ENCODE results near the gene DGKI. TPM values are rescaled to one million over a fixed set of nuclear protein-coding genes. Genes with fewer than 3 reads are reported as not detected.

DGKI gene
- total RNA-seq, 1 experiment from 2014 or later, result 3.1 TPM

GRCh38 chr7:137371616-137372015 is 475.2 kb downstream of the DGKI start:
- no peak for DNase-seq (ENCODE audit: low read depth, low spot score)
- in situ Hi-C loops (cut with HindIII; ENCODE audit: low pct_unique_long_range_greater_than_20kb, low sequenced_read_pairs), result no loop called here

- no peak for DNase-seq (ENCODE audit: low read depth, low spot score)
- in situ Hi-C loops (cut with HindIII; ENCODE audit: low pct_unique_long_range_greater_than_20kb, low sequenced_read_pairs), result no loop called here
Measured at GRCh38 chr7:137366995-137367394, 479.8 kb downstream of the DGKI start.

GRCh38 chr7:137363683-137364082 is 483.1 kb downstream of the DGKI start:
- in situ Hi-C loops (cut with HindIII; ENCODE audit: low pct_unique_long_range_greater_than_20kb, low sequenced_read_pairs), result no loop called here
- DNase-seq (ENCODE audit: low read depth, low spot score), result no peak

GRCh38 chr7:137360087-137360679 is 486.6 kb downstream of the DGKI start:
- in situ Hi-C loops (cut with HindIII; ENCODE audit: low pct_unique_long_range_greater_than_20kb, low sequenced_read_pairs), result no loop called here
- no peak for DNase-seq (ENCODE audit: low read depth, low spot score)

- in situ Hi-C loops (cut with HindIII; ENCODE audit: low pct_unique_long_range_greater_than_20kb, low sequenced_read_pairs), result no loop called here
Measured at GRCh38 chr7:137354961-137355360, 491.8 kb downstream of the DGKI start.

GRCh38 chr7:137354396-137354795 is 492.4 kb downstream of the DGKI start:
- in situ Hi-C loops (cut with HindIII; ENCODE audit: low pct_unique_long_range_greater_than_20kb, low sequenced_read_pairs), result no loop called here
- DNase-seq (ENCODE audit: low read depth, low spot score), result no peak

More at GRCh38 chr7:137354961-137355360, 491.8 kb downstream of the DGKI start:
- DNase-seq (ENCODE audit: low read depth, low spot score), result no peak

GRCh38 chr7:137351941-137352340 is 494.8 kb downstream of the DGKI start:
- in situ Hi-C loops (cut with HindIII; ENCODE audit: low pct_unique_long_range_greater_than_20kb, low sequenced_read_pairs), result no loop called here
- DNase-seq (ENCODE audit: low read depth, low spot score), result no peak

- in situ Hi-C loops (cut with HindIII; ENCODE audit: low pct_unique_long_range_greater_than_20kb, low sequenced_read_pairs), result no loop called here
- no peak for DNase-seq (ENCODE audit: low read depth, low spot score)
Measured at GRCh38 chr7:137345799-137346449, 500.9 kb downstream of the DGKI start.

GRCh38 chr7:137343281-137343841 is 503.4 kb downstream of the DGKI start, which contains the start of gene PTN:
Gene PTN, minus strand, starts transcription at chr7:137343733. Its CDS starts 88,760 bp downstream, at chr7:137254973.
- in situ Hi-C loops (cut with HindIII; ENCODE audit: low pct_unique_long_range_greater_than_20kb, low sequenced_read_pairs), result no loop called here
- no peak for DNase-seq (ENCODE audit: low read depth, low spot score)

GRCh38 chr7:137342828-137343261 is 503.9 kb downstream of the DGKI start:
- in situ Hi-C loops (cut with HindIII; ENCODE audit: low pct_unique_long_range_greater_than_20kb, low sequenced_read_pairs), result no loop called here
- no peak for DNase-seq (ENCODE audit: low read depth, low spot score)

GRCh38 chr7:137342265-137342664 is 504.5 kb downstream of the DGKI start:
- no peak for DNase-seq (ENCODE audit: low read depth, low spot score)
- in situ Hi-C loops (cut with HindIII; ENCODE audit: low pct_unique_long_range_greater_than_20kb, low sequenced_read_pairs), result no loop called here

GRCh38 chr7:137337902-137338301 is 508.9 kb downstream of the DGKI start:
- in situ Hi-C loops (cut with HindIII; ENCODE audit: low pct_unique_long_range_greater_than_20kb, low sequenced_read_pairs), result no loop called here

GRCh38 chr7:137335814-137336213 is 511.0 kb downstream of the DGKI start:
- DNase-seq (ENCODE audit: low read depth, low spot score), result no peak
- in situ Hi-C loops (cut with HindIII; ENCODE audit: low pct_unique_long_range_greater_than_20kb, low sequenced_read_pairs), result no loop called here

More at GRCh38 chr7:137337902-137338301, 508.9 kb downstream of the DGKI start:
- DNase-seq (ENCODE audit: low read depth, low spot score), result peak; percentile 66

- DNase-seq (ENCODE audit: low read depth, low spot score), result no peak
- in situ Hi-C loops (cut with HindIII; ENCODE audit: low pct_unique_long_range_greater_than_20kb, low sequenced_read_pairs), result no loop called here
Measured at GRCh38 chr7:137331378-137331777, 515.4 kb downstream of the DGKI start.

Small RNA genes within 50 kb of the gene (small RNA-seq; reads per million reads assigned to genes)
- gene AC090498.1, result 0.04 to 2.1 reads per million in 2 experiments

Other genes starting within 250 kb of the DGKI start
- gene CREB3L2, start 155.1 kb upstream of the DGKI start, total RNA-seq (2014; rRNA removed; shearing (Covaris generic)), result 12.0 and 14.8 TPM in 2 replicates
- gene AKR1D1, start 229.5 kb upstream of the DGKI start, total RNA-seq (2014; rRNA removed; shearing (Covaris generic)), result 0.13 TPM in 1 of 2 replicates, not detected in the other

All from SK-MEL-5 (cell line).